Thymus (tissue), 11 donors: Measurements from ENCODE around the gene WNT2B. TPM values are rescaled to one million over a fixed set of nuclear protein-coding genes. Genes with fewer than 3 reads are reported as not detected.

Experiments used
- DNase-seq, 9 donors: peaks; one replicate each; pipeline ENCODE4 v3.0.0-alpha.2; 2013; ENCODE audit warnings: low spot score in 9 of 9, low read depth in 6 of 9, missing footprints in 1 of 9
- H3K27ac ChIP-seq, 2 donors: one replicate each; pipeline ENCODE4 v1.5.1; 2013; ENCODE audit warnings: control low read depth in 1 of 2, low read depth in 1 of 2, low read length in 1 of 2, mild to moderate bottlenecking in 1 of 2, moderate library complexity in 1 of 2
- H3K27me3 ChIP-seq, 2 donors: one replicate each; pipeline ENCODE4 v1.5.1; 2013; ENCODE audit warnings: low read length in 1 of 2; ENCODE audit not compliant: control insufficient read depth in 2 of 2, insufficient read depth in 1 of 2
- H3K36me3 ChIP-seq, 2 donors: one replicate each; pipeline ENCODE4 v1.5.1; 2013; ENCODE audit warnings: low read length in 1 of 2, mild to moderate bottlenecking in 1 of 2, moderate library complexity in 1 of 2; ENCODE audit not compliant: control insufficient read depth in 2 of 2, insufficient read depth in 2 of 2
- H3K4me1 ChIP-seq, 2 donors: one replicate each; pipeline ENCODE4 v1.5.1; 2013; ENCODE audit warnings: low read length in 2 of 2; ENCODE audit not compliant: control insufficient read depth in 2 of 2, insufficient read depth in 2 of 2
- H3K4me3 ChIP-seq, 2 donors: one replicate each; pipeline ENCODE4 v1.5.1; 2013; ENCODE audit warnings: low read length in 2 of 2, control low read depth in 1 of 2, mild to moderate bottlenecking in 1 of 2
- H3K9me3 ChIP-seq, 2 donors: one replicate each; pipeline ENCODE4 v1.5.1; 2013; ENCODE audit warnings: low read length in 1 of 2, mild to moderate bottlenecking in 1 of 2; ENCODE audit not compliant: control insufficient read depth in 2 of 2, insufficient read depth in 1 of 2
- WGBS: extraction: QIAGEN DNeasy Blood & Tissue Kit; methylation state at CpG from one replicate; pipeline ENCODE4 v1.1.7; 2013; 5-methylcytosine and 5-hydroxymethylcytosine counted together
- polyA plus RNA-seq: library from polyadenylated mRNA; stranded (reverse); fragments of 200-250 nt; gene quantifications from one replicate; pipeline ENCODE4 v1.2.3, GENCODE V29; 2013
- total RNA-seq: library from RNA; stranded (reverse); fragments of 120-200 nt; gene quantifications from one replicate; pipeline ENCODE4 v1.2.4, GENCODE V29; 2013
- donor health status: healthy.

WNT2B gene
- total and polyA plus RNA-seq, 2 donors = 0.42 to 0.64 TPM

- Histone ChIP-seq H3K36me3 (no peaks in the 10 kb centered on the region), H3K27ac (no peak overlapping the region), H3K9me3 (no peaks in the 10 kb centered on the region), H3K4me1 (no peaks in the 10 kb centered on the region), H3K27me3 (no peaks in the 10 kb centered on the region), H3K4me3 (no peak overlapping the region)
- 96% methylated on average over 1 of the region's 1 CpG for WGBS
- DNase-seq = no peak
These were observed 48.6 kb downstream of the WNT2B start for GRCh38 chr1:112557385-112557784.

- Histone ChIP-seq H3K27me3 (no peaks in the 10 kb centered on the region), H3K36me3 (no peaks in the 10 kb centered on the region), H3K4me1 (no peaks in the 10 kb centered on the region), H3K4me3 (no peak overlapping the region), H3K27ac (no peak overlapping the region), H3K9me3 (no peaks in the 10 kb centered on the region)
- 98% methylated on average over 3 of the region's 3 CpGs for WGBS
- no peak for DNase-seq
These were observed 49.9 kb downstream of the WNT2B start for GRCh38 chr1:112558634-112559033.

DNA sequence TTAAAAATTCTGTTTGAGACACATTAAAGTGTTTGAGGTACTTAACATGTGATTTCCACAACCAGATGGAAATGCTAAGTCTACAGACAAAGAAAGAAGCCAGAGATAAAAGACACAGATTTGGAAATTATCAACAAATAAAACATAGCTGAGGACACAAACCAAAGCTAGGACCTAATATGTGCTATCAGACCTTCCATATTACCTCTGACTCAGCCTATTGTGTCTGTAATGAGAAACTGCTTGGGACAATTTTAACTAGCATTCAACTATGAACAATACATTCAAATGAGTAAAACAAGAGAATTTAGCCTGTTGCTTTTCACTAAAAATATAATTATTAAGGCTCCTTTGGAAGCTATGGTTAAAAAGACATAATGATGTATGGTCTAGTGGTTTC lies 54.6 kb downstream of the WNT2B start:
- H3K36me3 ChIP-seq = no peaks in the 10 kb centered on the region
- no peaks in the 10 kb centered on the region for H3K4me1 ChIP-seq
- DNase-seq = no peak
- H3K9me3 ChIP-seq = no peaks in the 10 kb centered on the region
- no peak overlapping the region for H3K4me3 ChIP-seq
- H3K27ac ChIP-seq = no peak overlapping the region
- H3K27me3 ChIP-seq = no peaks in the 10 kb centered on the region

DNA sequence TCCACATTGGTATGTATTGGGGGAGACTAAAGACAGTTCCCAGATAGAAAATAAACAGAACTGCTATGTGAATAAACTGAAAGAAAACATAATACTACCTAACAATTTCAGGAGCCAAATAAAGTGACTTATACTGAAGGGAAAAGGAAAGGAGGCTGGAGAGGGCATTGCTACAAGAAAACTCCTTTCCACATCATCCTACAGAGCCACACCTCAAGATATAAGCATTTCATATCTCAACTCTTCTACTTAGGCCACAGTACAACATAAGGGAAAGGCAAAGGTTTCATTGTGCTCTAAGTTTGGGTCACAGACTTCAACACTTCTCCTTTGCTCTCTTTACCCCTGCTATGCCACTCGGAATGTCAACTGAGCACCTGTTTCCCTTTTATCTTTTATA lies 55.3 kb downstream of the WNT2B start:
- Histone ChIP-seq H3K4me1 (no peaks in the 10 kb centered on the region), H3K27me3 (no peaks in the 10 kb centered on the region), H3K27ac (no peak overlapping the region), H3K4me3 (no peak overlapping the region), H3K9me3 (no peaks in the 10 kb centered on the region), H3K36me3 (no peaks in the 10 kb centered on the region)
- WGBS = 98% methylated on average over 1 of the region's 1 CpG
- no peak for DNase-seq

GRCh38 chr1:112565800-112566199 lies 57.0 kb downstream of the WNT2B start:
- Histone ChIP-seq H3K4me3 (no peak overlapping the region), H3K27ac (no peak overlapping the region), H3K9me3 (no peaks in the 10 kb centered on the region), H3K36me3 (no peaks in the 10 kb centered on the region), H3K4me1 (no peaks in the 10 kb centered on the region), H3K27me3 (no peaks in the 10 kb centered on the region)
- WGBS = 93% methylated on average over 1 of the region's 1 CpG
- DNase-seq = no peak

- no peaks in the 10 kb centered on the region for H3K27me3 ChIP-seq
- peaks cover 2 to 4% of the 10 kb centered on the region in 2 donors for H3K36me3 ChIP-seq
- no peak for DNase-seq
- WGBS = 97% methylated on average over 8 of the region's 8 CpGs
- H3K9me3 ChIP-seq = no peaks in the 10 kb centered on the region
- no peak overlapping the region for H3K27ac ChIP-seq
- H3K4me3 ChIP-seq = no peak overlapping the region
- H3K4me1 ChIP-seq = no peaks in the 10 kb centered on the region
These were observed 66.5 kb downstream of the WNT2B start for GRCh38 chr1:112575154-112575804.

DNA sequence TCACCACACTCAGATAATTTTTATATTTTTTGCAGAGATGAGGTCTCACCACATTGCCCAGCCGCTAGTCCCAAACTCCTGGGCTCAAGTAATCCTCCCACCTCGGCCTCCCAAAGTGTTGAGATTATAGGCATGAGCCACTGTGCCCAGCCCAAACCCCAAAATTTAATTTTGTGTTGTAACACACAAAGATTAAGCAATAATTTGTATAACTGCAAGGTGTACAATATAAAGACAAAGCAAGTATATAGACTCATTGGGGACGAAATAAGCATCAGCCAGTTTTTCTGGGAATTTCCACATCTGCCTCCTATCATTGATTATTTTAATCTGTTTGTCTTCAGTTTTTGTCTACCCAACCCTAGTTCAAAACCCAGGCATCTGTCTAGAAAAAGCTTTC lies 67.5 kb downstream of the WNT2B start:
- Histone ChIP-seq H3K9me3 (no peaks in the 10 kb centered on the region), H3K27me3 (no peaks in the 10 kb centered on the region), H3K4me3 (no peak overlapping the region), H3K4me1 (no peaks in the 10 kb centered on the region), H3K27ac (no peak overlapping the region), H3K36me3 (peaks cover 2 to 4% of the 10 kb centered on the region in 2 donors)
- DNase-seq = no peak
- 99% methylated on average over 3 of the region's 3 CpGs for WGBS

Other genes starting within 250 kb of the WNT2B start
- gene CTTNBP2NL, start 112.8 kb upstream of the WNT2B start, total RNA-seq = 4.2 TPM
- gene CTTNBP2NL, start 112.8 kb upstream of the WNT2B start, polyA plus RNA-seq = 4.8 TPM
- gene ST7L, start 110.2 kb downstream of the WNT2B start, total RNA-seq = 13.9 TPM
- gene ST7L, start 110.2 kb downstream of the WNT2B start, polyA plus RNA-seq = 13.4 TPM
- gene CAPZA1, start 110.9 kb downstream of the WNT2B start, total RNA-seq = 249 TPM
- gene CAPZA1, start 110.9 kb downstream of the WNT2B start, polyA plus RNA-seq = 149 TPM
- 33.6 TPM for gene MOV10, start 165.7 kb downstream of the WNT2B start, total RNA-seq
- gene MOV10, start 165.7 kb downstream of the WNT2B start, polyA plus RNA-seq = 62.9 TPM
- gene RHOC, start 198.2 kb downstream of the WNT2B start, total RNA-seq = 78.2 TPM
- 227 TPM for gene RHOC, start 198.2 kb downstream of the WNT2B start, polyA plus RNA-seq
- gene PPM1J, start 206.4 kb downstream of the WNT2B start, total RNA-seq = 1.7 TPM
- gene PPM1J, start 206.4 kb downstream of the WNT2B start, polyA plus RNA-seq = 8.4 TPM